Fibroblast of the aortic adventitia (primary cell): ENCODE results near the gene HSPB8. TPM values are rescaled to one million over a fixed set of nuclear protein-coding genes. Genes with fewer than 3 reads are reported as not detected.

ENCODE experiments used
- DNase-seq: peaks from one replicate; pipeline ENCODE4 v3.0.0-alpha.2; 2010; ENCODE audit warnings: low read depth
- H3K4me3 ChIP-seq: 2 replicates; pipeline ENCODE4 v1.5.1; 2011; ENCODE audit warnings: low read depth, mild to moderate bottlenecking, control low read depth, low read length, moderate library complexity
- CTCF ChIP-seq: IDR thresholded peaks from 2 replicates; pipeline ENCODE4 v1.5.1; 2011; ENCODE audit warnings: mild to moderate bottlenecking, low read length, control low read depth, inconsistent platforms; ENCODE audit not compliant: insufficient read depth
- total RNA-seq: library from RNA; depleted of rRNA; stranded (reverse); fragments of >200 nt; gene quantifications from 2 replicates; pipeline ENCODE4 v1.2.3, GENCODE V29; 2012; ENCODE audit warnings: low replicate concordance

The HSPB8 gene
- total RNA-seq, 1 donor: 7.7 TPM

GRCh38 chr12:119169150-119169549 lies 9.6 kb upstream of the HSPB8 start:
- TF ChIP-seq CTCF: no peak
- H3K4me3 ChIP-seq: no peak overlapping the region
- DNase-seq: no peak

- H3K4me3 ChIP-seq: no peak overlapping the region
- no peak for DNase-seq
- TF ChIP-seq CTCF: no peak
Measured at GRCh38 chr12:119171291-119171690, 7.4 kb upstream of the HSPB8 start.

- TF ChIP-seq CTCF: no peak
- no peak overlapping the region for H3K4me3 ChIP-seq
- DNase-seq: no peak
Measured at GRCh38 chr12:119171691-119172425, 6.9 kb upstream of the HSPB8 start.

- no peak overlapping the region for H3K4me3 ChIP-seq
- TF ChIP-seq CTCF: no peak
- DNase-seq: no peak
Measured at GRCh38 chr12:119175081-119175480, 3.6 kb upstream of the HSPB8 start.

- peak overlapping the region; percentile 55 for H3K4me3 ChIP-seq
- no peak for TF ChIP-seq CTCF
- DNase-seq: peak; percentile 92
Measured at GRCh38 chr12:119176267-119177055, 2.3 kb upstream of the HSPB8 start.

GRCh38 chr12:119177056-119177325 lies 1.7 kb upstream of the HSPB8 start:
- H3K4me3 ChIP-seq: no peak overlapping the region
- no peak for TF ChIP-seq CTCF
- DNase-seq: no peak
